NCI-H510A (cell line): Measurements from ENCODE around the gene AGFG1.
"Not testable (repeated sequence)": the region's sequence is repeated elsewhere in the genome, so short reads cannot be mapped to it uniquely, and the experiment has no call there.

ENCODE experiments used
- DNase-seq: peaks from one replicate; lab custom pipeline; 2025; lab: John Stamatoyannopoulos, UW

The AGFG1 gene

GRCh38 chr2:227539465-227539956, 67.6 kb downstream of the AGFG1 start:
- DNase-seq: no peak

GRCh38 chr2:227540352-227540751, 68.4 kb downstream of the AGFG1 start:
- not testable (repeated sequence) for DNase-seq

GRCh38 chr2:227545990-227546389, 74.0 kb downstream of the AGFG1 start:
- no peak for DNase-seq

- DNase-seq: no peak
These were observed 79.9 kb downstream of the AGFG1 start for GRCh38 chr2:227551836-227552235.

GRCh38 chr2:227562581-227562980, 90.6 kb downstream of the AGFG1 start:
- no peak for DNase-seq

GRCh38 chr2:227565080-227565479, 93.1 kb downstream of the AGFG1 start:
- no peak for DNase-seq

GRCh38 chr2:227566012-227566411, 94.1 kb downstream of the AGFG1 start:
- DNase-seq: no peak

GRCh38 chr2:227568852-227569169, 96.9 kb downstream of the AGFG1 start:
- DNase-seq: no peak

- no peak for DNase-seq
These were observed 98.7 kb downstream of the AGFG1 start for GRCh38 chr2:227570615-227571014.

- DNase-seq: no peak
These were observed 104.2 kb downstream of the AGFG1 start for GRCh38 chr2:227576110-227576509.

- DNase-seq: no peak
These were observed 104.9 kb downstream of the AGFG1 start for GRCh38 chr2:227576812-227577211.

GRCh38 chr2:227577555-227577954, 105.6 kb downstream of the AGFG1 start:
- no peak for DNase-seq

GRCh38 chr2:227578642-227579041, 106.7 kb downstream of the AGFG1 start:
- no peak for DNase-seq

GRCh38 chr2:227579791-227580190, 107.8 kb downstream of the AGFG1 start:
- no peak for DNase-seq

GRCh38 chr2:227582369-227582768, 110.4 kb downstream of the AGFG1 start:
- DNase-seq: no peak

GRCh38 chr2:227592694-227593387, 120.9 kb downstream of the AGFG1 start:
- no peak for DNase-seq

- no peak for DNase-seq
These were observed 123.8 kb downstream of the AGFG1 start for GRCh38 chr2:227595797-227596196.

- no peak for DNase-seq
These were observed 125.1 kb downstream of the AGFG1 start for GRCh38 chr2:227597036-227597435.

- no peak for DNase-seq
These were observed 126.0 kb downstream of the AGFG1 start for GRCh38 chr2:227597998-227598397.

GRCh38 chr2:227598835-227599503, 127.0 kb downstream of the AGFG1 start, which contains the start of gene SCYGR2:
Gene SCYGR2 (plus strand): TSS chr2:227598893. CDS start chr2:227598893, 0 bp downstream.
- not testable (repeated sequence) for DNase-seq

- DNase-seq: no peak
These were observed 130.4 kb downstream of the AGFG1 start for GRCh38 chr2:227602358-227602757.

GRCh38 chr2:227606476-227606875, 134.5 kb downstream of the AGFG1 start:
- DNase-seq: no peak

- no peak for DNase-seq
These were observed 136.0 kb downstream of the AGFG1 start for GRCh38 chr2:227607941-227608340.
